IgD-negative memory B cell (primary cell): ENCODE results near the gene CRHR1. TPM values are rescaled to one million over a fixed set of nuclear protein-coding genes. Genes with fewer than 3 reads are reported as not detected.
"Not testable (repeated sequence)": the region's sequence is repeated elsewhere in the genome, so short reads cannot be mapped to it uniquely, and the experiment has no call there.

Experiments used
- H3K27ac Mint-ChIP-seq, 3 donors: one replicate each; pipeline ENCODE4 v1.8.0; 2020 to 2022; ENCODE audit warnings: mild to moderate bottlenecking in 3 of 3, mixed read lengths in 3 of 3, moderate library complexity in 1 of 3
- H3K27me3 Mint-ChIP-seq: one replicate; pipeline ENCODE4 v1.8.0; 2021; ENCODE audit warnings: mixed read lengths
- H3K36me3 Mint-ChIP-seq: one replicate; pipeline ENCODE4 v1.8.0; 2020; ENCODE audit warnings: mild to moderate bottlenecking, mixed read lengths
- H3K4me1 Mint-ChIP-seq, 3 donors: one replicate each; pipeline ENCODE4 v1.8.0; 2020 to 2022; ENCODE audit warnings: mixed read lengths in 3 of 3, mild to moderate bottlenecking in 1 of 3
- H3K4me3 Mint-ChIP-seq, 4 donors: one replicate each; pipeline ENCODE4 v1.8.0; 2020 to 2022; ENCODE audit warnings: mild to moderate bottlenecking in 4 of 4, mixed read lengths in 4 of 4, moderate library complexity in 3 of 4
- H3K9me3 Mint-ChIP-seq, 3 donors: one replicate each; pipeline ENCODE4 v1.8.0; 2020 to 2021; ENCODE audit warnings: mixed read lengths in 3 of 3, mild to moderate bottlenecking in 1 of 3
- polyA plus RNA-seq: library from polyadenylated mRNA; unstranded; fragments of 300-500 nt; fragmentation: Illumina TruSeq; gene quantifications from one replicate; pipeline ENCODE4 v1.2.3, GENCODE V29; 2021

The CRHR1 gene
- polyA plus RNA-seq, 1 donor from 2014 or later: not detected

GRCh38 chr17:45848405-45848804 lies 64.3 kb downstream of the CRHR1 start:
- Mint-ChIP-seq H3K27ac (no peak overlapping the region), H3K9me3 (no peaks in the 10 kb centered on the region), H3K27me3 (peaks cover 15% of the 10 kb centered on the region)

GRCh38 chr17:45848868-45849535 lies 64.9 kb downstream of the CRHR1 start:
- H3K36me3 Mint-ChIP-seq: no peaks in the 10 kb centered on the region

More at GRCh38 chr17:45848405-45848804, 64.3 kb downstream of the CRHR1 start:
- H3K4me3 Mint-ChIP-seq: no peak overlapping the region
- H3K36me3 Mint-ChIP-seq: no peaks in the 10 kb centered on the region
- peaks cover 1 to 6% (median 4%) of the 10 kb centered on the region in 3 donors for H3K4me1 Mint-ChIP-seq

GRCh38 chr17:45849536-45849990 lies 65.4 kb downstream of the CRHR1 start:
- peaks cover 18% of the 10 kb centered on the region for H3K27me3 Mint-ChIP-seq
- H3K9me3 Mint-ChIP-seq: no peaks in the 10 kb centered on the region
- H3K36me3 Mint-ChIP-seq: no peaks in the 10 kb centered on the region
- H3K4me1 Mint-ChIP-seq: peaks cover 1 to 6% (median 4%) of the 10 kb centered on the region in 3 donors
- H3K27ac Mint-ChIP-seq: no peak overlapping the region
- H3K4me3 Mint-ChIP-seq: no peak overlapping the region

More at GRCh38 chr17:45848868-45849535, 64.9 kb downstream of the CRHR1 start:
- Mint-ChIP-seq H3K27me3 (peaks cover 15% of the 10 kb centered on the region), H3K9me3 (no peaks in the 10 kb centered on the region), H3K27ac (no peak overlapping the region), H3K4me1 (peaks cover 1 to 6% (median 4%) of the 10 kb centered on the region in 3 donors), H3K4me3 (no peak overlapping the region)

- H3K36me3 Mint-ChIP-seq: no peaks in the 10 kb centered on the region
- no peak overlapping the region for H3K4me3 Mint-ChIP-seq
- H3K27me3 Mint-ChIP-seq: peaks cover 18% of the 10 kb centered on the region
- H3K27ac Mint-ChIP-seq: peak overlapping the region in 1 of 3 donors; percentile 35
- H3K9me3 Mint-ChIP-seq: no peaks in the 10 kb centered on the region
- H3K4me1 Mint-ChIP-seq: peaks cover 1 to 6% (median 4%) of the 10 kb centered on the region in 3 donors
Observed at GRCh38 chr17:45850011-45850410, 65.9 kb downstream of the CRHR1 start.

GRCh38 chr17:45850468-45850867 lies 66.3 kb downstream of the CRHR1 start:
- H3K9me3 Mint-ChIP-seq: no peaks in the 10 kb centered on the region
- H3K4me1 Mint-ChIP-seq: peaks cover 1 to 6% (median 4%) of the 10 kb centered on the region in 3 donors
- H3K27ac Mint-ChIP-seq: peak overlapping the region in 1 of 3 donors; percentile 35
- H3K27me3 Mint-ChIP-seq: peaks cover 18% of the 10 kb centered on the region
- no peak overlapping the region for H3K4me3 Mint-ChIP-seq
- H3K36me3 Mint-ChIP-seq: no peaks in the 10 kb centered on the region

GRCh38 chr17:45851022-45851421 lies 66.9 kb downstream of the CRHR1 start:
- Mint-ChIP-seq H3K27ac (no peak overlapping the region), H3K27me3 (peaks cover 18% of the 10 kb centered on the region), H3K4me1 (peaks cover 1 to 6% (median 4%) of the 10 kb centered on the region in 3 donors), H3K4me3 (no peak overlapping the region), H3K9me3 (no peaks in the 10 kb centered on the region), H3K36me3 (no peaks in the 10 kb centered on the region)

GRCh38 chr17:45851464-45851863 lies 67.3 kb downstream of the CRHR1 start:
- peaks cover 18% of the 10 kb centered on the region for H3K27me3 Mint-ChIP-seq
- no peaks in the 10 kb centered on the region for H3K9me3 Mint-ChIP-seq
- H3K4me1 Mint-ChIP-seq: peaks cover 1 to 6% (median 4%) of the 10 kb centered on the region in 3 donors
- H3K27ac Mint-ChIP-seq: no peak overlapping the region
- no peak overlapping the region for H3K4me3 Mint-ChIP-seq
- no peaks in the 10 kb centered on the region for H3K36me3 Mint-ChIP-seq

- H3K4me3 Mint-ChIP-seq: no peak overlapping the region
- H3K27me3 Mint-ChIP-seq: peaks cover 18% of the 10 kb centered on the region
- H3K9me3 Mint-ChIP-seq: no peaks in the 10 kb centered on the region
- no peak overlapping the region for H3K27ac Mint-ChIP-seq
- peaks cover 1 to 6% (median 4%) of the 10 kb centered on the region in 3 donors for H3K4me1 Mint-ChIP-seq
- H3K36me3 Mint-ChIP-seq: no peaks in the 10 kb centered on the region
Observed at GRCh38 chr17:45851873-45852272, 67.8 kb downstream of the CRHR1 start.

GRCh38 chr17:45852535-45853297 lies 68.6 kb downstream of the CRHR1 start:
- no peak overlapping the region for H3K4me3 Mint-ChIP-seq
- peaks cover 15% of the 10 kb centered on the region for H3K27me3 Mint-ChIP-seq
- H3K27ac Mint-ChIP-seq: no peak overlapping the region
- no peaks in the 10 kb centered on the region for H3K9me3 Mint-ChIP-seq
- peaks cover 1 to 6% (median 4%) of the 10 kb centered on the region in 3 donors for H3K4me1 Mint-ChIP-seq
- H3K36me3 Mint-ChIP-seq: no peaks in the 10 kb centered on the region

- Mint-ChIP-seq H3K4me3 (no peak overlapping the region), H3K9me3 (no peaks in the 10 kb centered on the region), H3K36me3 (no peaks in the 10 kb centered on the region), H3K27me3 (peaks cover 21% of the 10 kb centered on the region), H3K4me1 (peaks cover 0 to 6% (median 3%) of the 10 kb centered on the region in 3 donors), H3K27ac (no peak overlapping the region)
Observed at GRCh38 chr17:45854209-45854608, 70.1 kb downstream of the CRHR1 start.

GRCh38 chr17:45855691-45856336 lies 71.7 kb downstream of the CRHR1 start:
- Mint-ChIP-seq H3K4me3 (no peak overlapping the region), H3K27ac (peak overlapping the region in 1 of 3 donors; percentile 20), H3K36me3 (no peaks in the 10 kb centered on the region), H3K9me3 (no peaks in the 10 kb centered on the region), H3K4me1 (peaks cover 0 to 6% (median 3%) of the 10 kb centered on the region in 3 donors), H3K27me3 (peaks cover 25% of the 10 kb centered on the region)

- no peaks in the 10 kb centered on the region for H3K36me3 Mint-ChIP-seq
- no peak overlapping the region for H3K4me3 Mint-ChIP-seq
- peaks cover 0 to 2% (median 0%) of the 10 kb centered on the region in 3 donors for H3K9me3 Mint-ChIP-seq
- no peak overlapping the region for H3K27ac Mint-ChIP-seq
- H3K27me3 Mint-ChIP-seq: peaks cover 25% of the 10 kb centered on the region
- H3K4me1 Mint-ChIP-seq: no peaks in the 10 kb centered on the region
Observed at GRCh38 chr17:45857977-45858708, 74.0 kb downstream of the CRHR1 start.

GRCh38 chr17:45861165-45861564 lies 77.0 kb downstream of the CRHR1 start:
- Mint-ChIP-seq H3K27me3 (peaks cover 35% of the 10 kb centered on the region), H3K36me3 (no peaks in the 10 kb centered on the region), H3K27ac (no peak overlapping the region), H3K4me1 (no peaks in the 10 kb centered on the region), H3K4me3 (no peak overlapping the region), H3K9me3 (peaks cover 0 to 2% (median 2%) of the 10 kb centered on the region in 3 donors)

GRCh38 chr17:45862127-45862526 lies 78.0 kb downstream of the CRHR1 start:
- not testable (repeated sequence) for H3K4me1 Mint-ChIP-seq, H3K9me3 Mint-ChIP-seq, H3K36me3 Mint-ChIP-seq, H3K27ac Mint-ChIP-seq, H3K4me3 Mint-ChIP-seq
- H3K27me3 Mint-ChIP-seq: peaks cover 36% of the 10 kb centered on the region
